ENCODE measurements around the gene OLFM3.

OLFM3 gene

GRCh38 chr1:101915597-101915996 lies 81.1 kb downstream of the OLFM3 start:
- TF ChIP-seq TAF1 (IDR thresholded peaks at IDR 0.05; ENCODE audit: low read depth) (no peak), CEBPB (IDR thresholded peaks at IDR 0.05) (no peak)

GRCh38 chr1:101914473-101915242 lies 82.1 kb downstream of the OLFM3 start:
- TF ChIP-seq ZBTB7A (IDR thresholded peaks at IDR 0.05; ENCODE audit: low read depth) (no peak), NFIC (IDR thresholded peaks at IDR 0.05) (no peak), TEAD4 (IDR thresholded peaks at IDR 0.05) (no peak), EP300 (IDR thresholded peaks at IDR 0.05; ENCODE audit: borderline replicate concordance) (no peak), FOXM1 (IDR thresholded peaks at IDR 0.05; ENCODE audit: borderline replicate concordance, low read depth) (no peak), REST (IDR thresholded peaks at IDR 0.05; ENCODE audit: low read depth) (no peak), MAX (IDR thresholded peaks at IDR 0.05) (no peak), TAF1 (IDR thresholded peaks at IDR 0.05; ENCODE audit: low read depth) (no peak), CEBPB (IDR thresholded peaks at IDR 0.05) (no peak), USF1 (IDR thresholded peaks at IDR 0.05) (no peak), YY1 (IDR thresholded peaks at IDR 0.05; ENCODE audit: low read depth) (no peak), EGR1 (IDR thresholded peaks at IDR 0.05) (no peak), CREB1 (IDR thresholded peaks at IDR 0.05; ENCODE audit: low read depth) (no peak), RAD21 (IDR thresholded peaks at IDR 0.05; ENCODE audit: low read depth) (no peak), TCF12 (IDR thresholded peaks at IDR 0.05; ENCODE audit: low read depth) (no peak)

- no peak for TF ChIP-seq CEBPB (IDR thresholded peaks at IDR 0.05)
- TF ChIP-seq TCF12 (IDR thresholded peaks at IDR 0.05; ENCODE audit: low read depth), result no peak
- no peak for TF ChIP-seq CREB1 (IDR thresholded peaks at IDR 0.05; ENCODE audit: low read depth)
- TF ChIP-seq FOXM1 (IDR thresholded peaks at IDR 0.05; ENCODE audit: borderline replicate concordance, low read depth), result no peak
- no peak for TF ChIP-seq MAX (IDR thresholded peaks at IDR 0.05)
- TF ChIP-seq REST (IDR thresholded peaks at IDR 0.05; ENCODE audit: low read depth), result no peak
- TF ChIP-seq YY1 (IDR thresholded peaks at IDR 0.05; ENCODE audit: low read depth), result no peak
- TF ChIP-seq EP300 (IDR thresholded peaks at IDR 0.05; ENCODE audit: borderline replicate concordance), result no peak
- no peak for TF ChIP-seq NFIC (IDR thresholded peaks at IDR 0.05)
- no peak for TF ChIP-seq EGR1 (IDR thresholded peaks at IDR 0.05)
- no peak for TF ChIP-seq TAF1 (IDR thresholded peaks at IDR 0.05; ENCODE audit: low read depth)
Observed at GRCh38 chr1:101911894-101912293, 84.8 kb downstream of the OLFM3 start.

GRCh38 chr1:101908980-101909379 lies 87.7 kb downstream of the OLFM3 start:
- TF ChIP-seq YY1 (IDR thresholded peaks at IDR 0.05; ENCODE audit: low read depth) (no peak), RAD21 (IDR thresholded peaks at IDR 0.05; ENCODE audit: low read depth) (no peak), EP300 (IDR thresholded peaks at IDR 0.05; ENCODE audit: borderline replicate concordance) (no peak), MAX (IDR thresholded peaks at IDR 0.05) (no peak), TAF1 (IDR thresholded peaks at IDR 0.05; ENCODE audit: low read depth) (no peak), NFIC (IDR thresholded peaks at IDR 0.05) (no peak), USF1 (IDR thresholded peaks at IDR 0.05) (no peak), CEBPB (IDR thresholded peaks at IDR 0.05) (no peak), EGR1 (IDR thresholded peaks at IDR 0.05) (no peak), FOXM1 (IDR thresholded peaks at IDR 0.05; ENCODE audit: borderline replicate concordance, low read depth) (no peak), TEAD4 (IDR thresholded peaks at IDR 0.05) (no peak), ZBTB7A (IDR thresholded peaks at IDR 0.05; ENCODE audit: low read depth) (no peak), TCF12 (IDR thresholded peaks at IDR 0.05; ENCODE audit: low read depth) (no peak), REST (IDR thresholded peaks at IDR 0.05; ENCODE audit: low read depth) (no peak), CREB1 (IDR thresholded peaks at IDR 0.05; ENCODE audit: low read depth) (no peak)

Data from Ishikawa (cell line).